Measurements from ENCODE around the gene TKTL2.
A peak's percentile ranks its signal among the peaks of the same experiment; 100 is the strongest.

Gene TKTL2

DNA sequence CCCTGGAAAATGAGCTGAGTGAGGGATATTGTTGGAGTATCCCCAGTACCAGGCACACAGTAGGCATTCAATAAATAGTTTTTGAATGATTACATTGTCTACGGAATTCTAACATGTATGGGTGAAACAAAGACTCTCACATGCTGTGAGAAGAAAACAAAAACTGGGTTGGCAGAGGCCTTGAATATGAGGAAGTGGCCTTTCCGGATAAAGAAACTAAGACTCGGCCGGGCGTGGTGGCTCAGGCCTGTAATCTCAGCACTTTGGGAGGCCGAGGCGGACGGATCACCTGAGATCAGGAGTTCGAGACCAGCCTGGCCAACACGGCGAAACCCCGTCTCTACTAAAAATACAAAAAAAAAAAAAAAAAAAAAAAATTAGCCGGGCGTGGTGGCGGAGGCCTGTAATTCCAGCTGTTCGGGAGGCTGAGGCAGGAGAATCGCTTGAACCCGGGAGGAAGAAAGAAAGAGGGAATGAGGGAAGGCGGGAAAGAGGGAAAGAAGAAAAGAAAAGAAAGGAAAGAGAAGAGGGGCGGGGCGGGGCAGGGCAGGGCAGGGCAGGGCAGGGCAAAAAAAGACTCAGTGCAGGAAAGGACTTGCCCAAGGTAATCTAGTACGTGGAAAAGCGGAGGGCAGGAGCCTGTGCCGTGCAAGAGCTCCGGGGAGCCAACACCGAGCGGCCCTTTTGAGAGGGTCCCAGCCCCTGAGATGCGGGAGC is 20.2 kb upstream of the TKTL2 start:
- no peak for DNase-seq (ENCODE audit: low read depth)
- no peak for TF ChIP-seq CTCF (IDR thresholded peaks at IDR 0.05; ENCODE audit: low read length, missing control alignments)
- peak overlapping the region; percentile 93 for H3K4me3 ChIP-seq (replicated peaks; ENCODE audit: low read depth, low read length)

DNA sequence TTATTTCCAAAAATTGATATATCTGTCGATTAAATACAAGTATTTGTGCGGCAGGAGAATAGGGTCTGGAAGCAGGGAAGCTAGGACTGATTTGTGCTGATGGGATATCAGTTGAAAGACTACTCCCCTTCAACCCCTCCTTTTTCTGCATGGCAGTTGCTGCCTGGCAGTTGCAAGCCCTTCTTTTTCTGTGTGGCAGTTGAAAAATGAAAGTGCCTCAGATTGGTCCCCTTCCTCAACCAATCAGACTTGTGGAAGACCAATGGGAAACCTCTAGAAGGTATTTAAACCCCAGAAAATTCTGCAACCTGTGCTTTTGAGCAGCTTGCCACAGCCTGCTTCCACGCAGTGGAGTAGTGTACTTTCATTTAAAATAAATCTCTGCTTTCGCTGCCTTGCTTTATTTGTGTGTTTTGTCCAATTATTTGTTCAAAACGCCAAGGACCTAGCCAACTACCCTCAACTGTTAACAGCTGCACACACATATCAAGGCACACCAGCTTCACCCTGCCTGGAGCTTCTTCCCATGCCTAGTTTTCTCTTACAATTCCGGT is 19.5 kb upstream of the TKTL2 start:
- no peak for TF ChIP-seq CTCF (IDR thresholded peaks at IDR 0.05; ENCODE audit: low read length, missing control alignments)
- DNase-seq (ENCODE audit: low read depth) = no peak
- no peak overlapping the region for H3K4me3 ChIP-seq (replicated peaks; ENCODE audit: low read depth, low read length)

GRCh38 chr4:163489929-163490328 is 16.4 kb upstream of the TKTL2 start:
- H3K4me3 ChIP-seq (replicated peaks; ENCODE audit: low read depth, low read length) = no peak overlapping the region
- no peak for DNase-seq (ENCODE audit: low read depth)
- no peak for TF ChIP-seq CTCF (IDR thresholded peaks at IDR 0.05; ENCODE audit: low read length, missing control alignments)

DNA sequence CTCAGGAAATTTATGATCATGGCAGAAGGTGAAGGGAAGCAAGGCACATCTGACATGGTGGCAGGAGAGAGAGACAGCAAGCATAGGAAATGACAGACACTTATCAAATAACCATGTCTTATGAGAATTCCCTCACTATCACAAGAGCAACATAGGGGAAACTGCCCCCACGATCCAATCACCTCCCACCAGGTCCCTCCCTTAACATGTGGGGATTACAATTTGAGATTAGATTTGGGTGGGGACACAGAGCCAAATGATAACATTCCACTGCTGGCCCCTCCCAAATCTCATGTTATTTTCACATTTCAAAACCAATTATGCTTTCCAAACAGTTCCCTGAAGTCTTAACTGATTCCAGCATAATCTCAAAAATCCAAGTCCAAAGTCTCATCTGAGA is 12.8 kb upstream of the TKTL2 start:
- TF ChIP-seq CTCF (IDR thresholded peaks at IDR 0.05; ENCODE audit: low read length, missing control alignments) = no peak
- no peak overlapping the region for H3K4me3 ChIP-seq (replicated peaks; ENCODE audit: low read depth, low read length)
- DNase-seq (ENCODE audit: low read depth) = no peak

DNA sequence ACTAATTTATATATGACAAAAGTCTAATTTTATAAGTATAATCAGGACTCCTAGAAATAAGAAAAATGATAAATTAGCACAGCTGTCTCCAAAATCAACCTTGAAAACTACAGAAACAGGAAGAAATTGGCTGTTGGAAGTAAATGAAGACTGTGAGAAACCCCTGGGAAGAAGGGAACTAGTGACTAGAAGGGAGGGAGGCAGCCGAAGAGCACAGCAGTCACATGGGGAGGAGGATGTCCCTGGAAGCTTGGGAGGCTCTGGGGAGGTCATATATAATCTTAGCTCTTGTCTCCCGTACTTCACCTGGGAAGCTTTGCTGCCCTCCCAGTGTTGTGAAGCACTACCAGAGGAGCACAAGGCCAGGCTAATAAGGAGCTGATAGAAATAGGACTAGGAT is 12.0 kb upstream of the TKTL2 start:
- no peak for TF ChIP-seq CTCF (IDR thresholded peaks at IDR 0.05; ENCODE audit: low read length, missing control alignments)
- DNase-seq (ENCODE audit: low read depth) = no peak

DNA sequence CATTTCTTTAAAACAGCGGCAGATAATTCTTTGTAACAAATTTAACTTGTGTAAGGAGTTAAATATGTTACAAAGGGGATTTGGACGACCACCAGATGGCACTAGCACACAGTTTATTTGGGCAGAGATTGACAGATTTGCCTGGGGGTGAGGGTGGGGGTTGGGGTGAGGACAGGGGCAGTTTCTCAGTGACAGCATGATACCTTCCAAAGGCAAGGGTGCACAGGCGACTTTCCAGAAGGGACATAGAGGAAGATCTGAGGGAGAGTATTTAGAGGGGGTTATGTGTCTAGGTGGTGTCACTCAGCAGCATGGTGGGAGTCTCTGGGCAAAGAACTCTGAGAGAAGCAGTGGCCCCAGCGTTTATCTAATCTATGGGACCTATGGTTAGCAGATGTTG is 11.4 kb upstream of the TKTL2 start:
- DNase-seq (ENCODE audit: low read depth) = peak; percentile 69
- H3K4me3 ChIP-seq (replicated peaks; ENCODE audit: low read depth, low read length) = no peak overlapping the region
- TF ChIP-seq CTCF (IDR thresholded peaks at IDR 0.05; ENCODE audit: low read length, missing control alignments) = peak; percentile 56

More for the DNA sequence above, 12.0 kb upstream of the TKTL2 start:
- H3K4me3 ChIP-seq (replicated peaks; ENCODE audit: low read depth, low read length) = no peak overlapping the region

GRCh38 chr4:163482190-163482589 is 8.6 kb upstream of the TKTL2 start:
- no peak for TF ChIP-seq CTCF (IDR thresholded peaks at IDR 0.05; ENCODE audit: low read length, missing control alignments)
- no peak for DNase-seq (ENCODE audit: low read depth)
- H3K4me3 ChIP-seq (replicated peaks; ENCODE audit: low read depth, low read length) = no peak overlapping the region
